Esophagus squamous epithelium (tissue), 4 donors: Measurements from ENCODE around the gene ANKRD52.

Experiments
- CTCF ChIP-seq, 6 experiments: fragments of 450-650 bp in 4 of 6; fragments of 200-600 bp in 2 of 6; sonication (generic) in 2 of 6; IDR thresholded peaks; one replicate each; pipeline ENCODE4 v1.5.1; 2016 to 2019; ENCODE audit warnings: antibody characterized with exemption in 6 of 6, mild to moderate bottlenecking in 4 of 6, moderate library complexity in 4 of 6
- POLR2A ChIP-seq, 4 donors: fragments of 450-650 bp; IDR thresholded peaks; one replicate each; pipeline ENCODE4 v1.6.1; 2017; ENCODE audit warnings: antibody characterized with exemption in 4 of 4, mild to moderate bottlenecking in 4 of 4, moderate library complexity in 3 of 4

DNA sequence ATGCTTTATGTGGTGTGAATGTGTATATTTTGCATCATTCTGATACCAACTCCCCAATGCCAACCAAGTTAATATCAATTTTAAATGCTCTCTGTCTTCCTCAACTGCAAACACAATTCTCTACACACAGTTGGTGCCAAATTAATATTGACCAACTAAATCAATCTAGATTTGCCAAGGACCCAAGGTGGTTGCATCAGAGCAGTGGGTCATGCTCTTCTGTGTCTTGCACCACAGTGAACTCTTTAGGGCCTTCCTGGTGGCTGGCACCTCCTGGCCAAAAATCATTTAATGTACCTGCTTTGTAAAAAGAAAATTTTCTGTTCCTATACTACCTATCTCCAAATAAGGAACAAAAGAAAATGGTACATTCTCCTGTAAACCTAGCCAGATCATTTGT, 22.7 kb upstream of the ANKRD52 start:
- TF ChIP-seq CTCF (IDR thresholded peaks at IDR 0.05) (no peak), POLR2A (IDR thresholded peaks at IDR 0.05) (no peak)
